SJSA1 (cell line): ENCODE measurements around the gene UNK. TPM values are rescaled to one million over a fixed set of nuclear protein-coding genes. Genes with fewer than 3 reads are reported as not detected.

ENCODE experiments used
- DNase-seq, 2 experiments: peaks; one replicate each; pipeline ENCODE4 v3.0.0-alpha.2; 2015 to 2020; ENCODE audit warnings: low spot score in 2 of 2, low read depth in 1 of 2
- H3K27ac ChIP-seq: fragments of 250-450 bp; sonication (Bioruptor Pico); 2 replicates; pipeline ENCODE4 v1.5.1; 2020; ENCODE audit warnings: mild to moderate bottlenecking, moderate library complexity
- H3K27me3 ChIP-seq: fragments of 250-450 bp; sonication (Bioruptor Pico); replicated peaks from 2 replicates; pipeline ENCODE4 v1.5.1; 2020; ENCODE audit warnings: mild to moderate bottlenecking, moderate library complexity
- H3K36me3 ChIP-seq: fragments of 250-450 bp; sonication (Bioruptor Pico); 2 replicates; pipeline ENCODE4 v1.5.1; 2020; ENCODE audit warnings: mild to moderate bottlenecking
- H3K4me1 ChIP-seq: fragments of 250-450 bp; sonication (Bioruptor Pico); replicated peaks from 2 replicates; pipeline ENCODE4 v1.6.1; 2021; ENCODE audit warnings: mild to moderate bottlenecking
- H3K4me3 ChIP-seq: fragments of 250-450 bp; sonication (Bioruptor Pico); 2 replicates; pipeline ENCODE4 v1.5.1; 2020; ENCODE audit warnings: mild to moderate bottlenecking
- H3K9me3 ChIP-seq: fragments of 250-450 bp; sonication (Bioruptor Pico); replicated peaks from 2 replicates; pipeline ENCODE4 v1.5.1; 2020; ENCODE audit warnings: mild to moderate bottlenecking
- total RNA-seq: library from RNA; depleted of rRNA; stranded (reverse); fragments of >200 nt; shearing (Covaris generic); gene quantifications from 2 replicates; pipeline ENCODE4 v1.2.3, GENCODE V29; 2014

The UNK gene
- total RNA-seq, 1 experiment from 2014 or later: 42.8 TPM

- Histone ChIP-seq H3K4me1 (peaks cover 23% of the 10 kb centered on the region), H3K27me3 (no peaks in the 10 kb centered on the region), H3K9me3 (no peaks in the 10 kb centered on the region), H3K36me3 (peaks cover 2% of the 10 kb centered on the region; the same call in 1 of the 2 replicates), H3K27ac (no peak overlapping the region), H3K4me3 (no peak overlapping the region)
- peak; percentile 69 to 90 for DNase-seq
These were observed 34.8 kb upstream of the UNK start for GRCh38 chr17:75749545-75750389.

GRCh38 chr17:75750661-75751423 is 33.8 kb upstream of the UNK start:
- Histone ChIP-seq H3K36me3 (peaks cover 2% of the 10 kb centered on the region; the same call in 1 of the 2 replicates), H3K27me3 (no peaks in the 10 kb centered on the region), H3K4me1 (peaks cover 23% of the 10 kb centered on the region)

DNA sequence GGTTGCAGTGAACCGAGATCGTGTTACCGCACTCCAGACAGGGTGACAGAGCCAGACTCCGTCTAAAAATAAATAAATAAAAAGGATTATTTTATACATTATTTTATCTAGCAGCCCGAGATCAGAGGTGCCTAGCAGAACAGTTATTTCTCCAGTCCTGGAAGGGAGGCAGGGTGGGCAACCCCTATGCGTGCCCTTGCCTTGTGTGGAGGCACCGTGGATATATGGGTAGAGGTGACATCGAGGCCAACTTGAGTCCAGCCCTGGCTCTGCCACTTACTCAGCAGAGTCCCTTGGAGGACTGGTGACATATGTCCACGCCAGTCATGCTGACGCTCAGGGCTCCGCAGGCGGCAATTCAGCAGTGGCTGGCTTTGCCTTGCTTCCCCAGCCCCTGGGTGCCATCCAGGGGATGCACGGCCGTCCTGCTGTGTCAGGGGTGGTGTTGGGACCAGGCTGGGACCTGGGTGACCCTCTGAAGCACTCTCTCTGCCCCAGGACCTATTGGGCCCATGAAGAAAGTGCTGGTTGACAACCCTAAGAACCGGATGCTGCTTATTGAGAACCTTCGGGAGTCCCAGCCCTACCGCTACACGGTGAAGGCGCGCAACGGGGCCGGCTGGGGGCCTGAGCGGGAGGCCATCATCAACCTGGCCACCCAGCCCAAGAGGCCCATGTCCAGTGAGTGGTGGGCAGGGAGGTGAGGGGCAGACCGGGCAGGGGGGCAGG is 32.8 kb upstream of the UNK start:
- peaks cover 2% of the 10 kb centered on the region; the same call in 1 of the 2 replicates for H3K36me3 ChIP-seq
- no peak for DNase-seq
- no peak overlapping the region for H3K27ac ChIP-seq
- no peak overlapping the region for H3K4me3 ChIP-seq
- no peaks in the 10 kb centered on the region for H3K9me3 ChIP-seq
- H3K27me3 ChIP-seq: no peaks in the 10 kb centered on the region
- H3K4me1 ChIP-seq: peaks cover 23% of the 10 kb centered on the region

More at GRCh38 chr17:75750661-75751423, 33.8 kb upstream of the UNK start:
- DNase-seq: no peak
- Histone ChIP-seq H3K27ac (no peak overlapping the region), H3K9me3 (no peaks in the 10 kb centered on the region), H3K4me3 (no peak overlapping the region)

GRCh38 chr17:75752405-75752709 is 32.2 kb upstream of the UNK start:
- Histone ChIP-seq H3K36me3 (peaks cover 2% of the 10 kb centered on the region; the same call in 1 of the 2 replicates), H3K27ac (no peak overlapping the region), H3K4me3 (no peak overlapping the region), H3K27me3 (no peaks in the 10 kb centered on the region), H3K4me1 (peaks cover 23% of the 10 kb centered on the region), H3K9me3 (no peaks in the 10 kb centered on the region)
- no peak for DNase-seq

GRCh38 chr17:75752802-75753513 is 31.6 kb upstream of the UNK start:
- Histone ChIP-seq H3K9me3 (no peaks in the 10 kb centered on the region), H3K4me3 (peak overlapping the region; percentile 33), H3K36me3 (peaks cover 2% of the 10 kb centered on the region; the same call in 1 of the 2 replicates)

DNA sequence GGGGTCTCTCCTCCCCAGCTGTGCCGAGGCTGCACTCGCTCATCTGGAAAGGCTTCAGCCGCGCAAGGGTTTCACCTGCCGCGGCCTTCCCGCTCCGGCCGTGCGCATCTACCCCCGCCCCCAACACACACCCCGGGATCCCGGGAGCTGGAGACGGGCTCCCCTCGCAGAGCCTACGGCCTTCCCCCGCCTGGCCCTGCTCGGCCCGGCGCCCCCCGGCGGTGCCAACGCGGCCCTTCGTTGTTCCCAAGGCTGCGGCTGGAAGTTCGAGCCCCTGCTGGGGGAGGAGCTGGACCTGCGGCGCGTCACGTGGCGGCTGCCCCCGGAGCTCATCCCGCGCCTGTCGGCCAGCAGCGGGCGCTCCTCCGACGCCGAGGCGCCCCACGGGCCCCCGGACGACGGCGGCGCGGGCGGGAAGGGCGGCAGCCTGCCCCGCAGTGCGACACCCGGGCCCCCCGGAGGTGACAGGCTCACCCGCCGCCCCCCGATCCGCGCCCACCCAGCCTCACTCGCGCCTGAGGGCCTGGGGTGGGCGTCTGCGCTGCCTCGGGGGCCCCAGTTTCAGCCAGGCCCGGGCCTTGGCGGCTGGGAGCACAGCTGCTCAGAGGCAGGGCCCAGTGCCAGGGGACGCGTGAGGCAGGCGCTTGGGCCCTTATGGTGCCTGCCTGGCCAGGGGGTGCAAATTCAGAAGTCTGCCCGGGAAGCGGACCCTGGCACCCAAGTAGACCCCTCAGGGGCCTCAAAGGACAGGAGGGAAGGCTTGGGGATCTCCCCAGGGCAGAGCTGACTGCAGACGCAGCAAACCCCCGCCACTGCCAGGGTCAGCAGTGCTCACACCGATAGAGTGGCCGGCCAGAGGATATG is 30.9 kb upstream of the UNK start:
- Histone ChIP-seq H3K27ac (peak overlapping the region; percentile 35; the same call in 1 of the 2 replicates), H3K9me3 (no peaks in the 10 kb centered on the region), H3K4me3 (peak overlapping the region; percentile 33), H3K27me3 (no peaks in the 10 kb centered on the region), H3K4me1 (peaks cover 19% of the 10 kb centered on the region), H3K36me3 (peaks cover 2% of the 10 kb centered on the region; the same call in 1 of the 2 replicates)
- peak; percentile 69 to 84 for DNase-seq

More at GRCh38 chr17:75752802-75753513, 31.6 kb upstream of the UNK start:
- Histone ChIP-seq H3K4me1 (peaks cover 19% of the 10 kb centered on the region), H3K27ac (no peak overlapping the region), H3K27me3 (no peaks in the 10 kb centered on the region)
- DNase-seq: no peak

DNA sequence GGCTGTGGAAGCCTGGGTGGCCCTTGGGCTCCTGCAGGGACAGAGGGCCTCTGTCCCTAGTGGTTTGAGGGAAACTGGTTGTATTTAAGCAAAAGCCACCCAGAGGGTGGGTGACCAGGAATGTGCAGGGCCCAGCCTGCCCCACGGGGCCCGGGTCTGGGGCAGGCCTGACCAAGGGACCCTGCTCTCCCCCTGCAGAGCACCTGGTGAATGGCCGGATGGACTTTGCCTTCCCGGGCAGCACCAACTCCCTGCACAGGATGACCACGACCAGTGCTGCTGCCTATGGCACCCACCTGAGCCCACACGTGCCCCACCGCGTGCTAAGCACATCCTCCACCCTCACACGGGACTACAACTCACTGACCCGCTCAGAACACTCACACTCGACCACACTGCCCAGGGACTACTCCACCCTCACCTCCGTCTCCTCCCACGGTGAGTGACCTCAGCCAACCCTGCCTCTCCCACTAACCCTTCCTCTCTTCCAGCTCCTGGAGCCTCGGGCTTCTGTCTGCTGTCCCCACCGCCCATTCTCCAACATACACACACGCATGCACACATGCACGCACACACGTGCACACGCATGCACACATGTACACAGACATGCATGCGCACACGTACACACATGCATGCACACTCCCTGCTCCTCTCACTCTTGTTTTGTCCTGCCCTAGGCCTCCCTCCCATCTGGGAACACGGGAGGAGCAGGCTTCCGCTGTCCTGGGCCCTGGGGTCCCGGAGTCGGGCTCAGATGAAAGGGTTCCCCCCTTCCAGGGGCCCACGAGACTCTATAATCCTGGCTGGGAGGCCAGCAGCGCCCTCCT is 30.0 kb upstream of the UNK start:
- Histone ChIP-seq H3K27me3 (no peaks in the 10 kb centered on the region), H3K27ac (no peak overlapping the region), H3K4me3 (no peak overlapping the region), H3K36me3 (peaks cover 2% of the 10 kb centered on the region; the same call in 1 of the 2 replicates), H3K9me3 (no peaks in the 10 kb centered on the region), H3K4me1 (peaks cover 18% of the 10 kb centered on the region)
- DNase-seq: no peak

GRCh38 chr17:75755205-75755901 is 29.3 kb upstream of the UNK start:
- DNase-seq: peak in 1 of 2 experiments; percentile 55
- no peak overlapping the region for H3K27ac ChIP-seq
- no peaks in the 10 kb centered on the region for H3K27me3 ChIP-seq
- H3K4me1 ChIP-seq: peaks cover 12% of the 10 kb centered on the region
- no peaks in the 10 kb centered on the region for H3K9me3 ChIP-seq
- H3K36me3 ChIP-seq: peaks cover 2% of the 10 kb centered on the region; the same call in 1 of the 2 replicates
- no peak overlapping the region for H3K4me3 ChIP-seq

- Histone ChIP-seq H3K4me1 (peaks cover 12% of the 10 kb centered on the region), H3K27ac (no peak overlapping the region), H3K9me3 (no peaks in the 10 kb centered on the region), H3K4me3 (no peak overlapping the region), H3K27me3 (no peaks in the 10 kb centered on the region), H3K36me3 (peaks cover 2% of the 10 kb centered on the region; the same call in 1 of the 2 replicates)
- no peak for DNase-seq
These were observed 28.6 kb upstream of the UNK start for GRCh38 chr17:75755990-75756389.

- Histone ChIP-seq H3K9me3 (no peaks in the 10 kb centered on the region), H3K36me3 (peaks cover 2% of the 10 kb centered on the region; the same call in 1 of the 2 replicates), H3K4me1 (peaks cover 12% of the 10 kb centered on the region), H3K27me3 (no peaks in the 10 kb centered on the region), H3K27ac (no peak overlapping the region), H3K4me3 (no peak overlapping the region)
- DNase-seq: no peak
These were observed 28.0 kb upstream of the UNK start for GRCh38 chr17:75756451-75757085.
